Fibroblast of skin of left biceps (primary cell): ENCODE data around the gene RNF31.
A peak's percentile ranks its signal among the peaks of the same experiment; 100 is the strongest.

ENCODE experiments used
- DNase-seq, 2 experiments: peaks; one replicate each; pipeline ENCODE4 v3.0.0-alpha.2; 2013; ENCODE audit warnings: low read depth in 2 of 2

RNF31 gene

GRCh38 chr14:24137529-24138395, 9.5 kb upstream of the RNF31 start:
- DNase-seq: no peak

- DNase-seq: no peak
Measured at GRCh38 chr14:24138396-24139271, 8.7 kb upstream of the RNF31 start.

- DNase-seq: no peak
Measured at GRCh38 chr14:24139272-24139934, 7.9 kb upstream of the RNF31 start.

GRCh38 chr14:24141097-24141880, 6.0 kb upstream of the RNF31 start, which contains the start of gene EMC9:
EMC9 (minus strand) TSS chr14:24141591; CDS start chr14:24141304, 287 bp downstream.
- peak; percentile 98 for DNase-seq

GRCh38 chr14:24143511-24143910, 3.8 kb upstream of the RNF31 start:
- DNase-seq: no peak

- DNase-seq: no peak
Measured at GRCh38 chr14:24144451-24144850, 2.8 kb upstream of the RNF31 start.

GRCh38 chr14:24145219-24145618, 2.1 kb upstream of the RNF31 start:
- DNase-seq: no peak

- no peak for DNase-seq
Measured at GRCh38 chr14:24145690-24146452, 1.4 kb upstream of the RNF31 start.

GRCh38 chr14:24146453-24146977, 783 bp upstream of the RNF31 start, which contains the start of gene PSME2:
PSME2 (minus strand) TSS chr14:24146610; CDS start chr14:24146581, 29 bp downstream.
- peak; percentile 87 to 91 for DNase-seq

- no peak for DNase-seq
Measured at GRCh38 chr14:24147761-24148428, 597 bp downstream of the RNF31 start.

GRCh38 chr14:24149302-24149969, 2.1 kb downstream of the RNF31 start:
- no peak for DNase-seq

- no peak for DNase-seq
Measured at GRCh38 chr14:24150061-24150460, 2.8 kb downstream of the RNF31 start.

GRCh38 chr14:24150567-24150966, 3.3 kb downstream of the RNF31 start:
- no peak for DNase-seq

GRCh38 chr14:24150993-24151392, 3.7 kb downstream of the RNF31 start:
- no peak for DNase-seq

- DNase-seq: no peak
Measured at GRCh38 chr14:24151404-24152080, 4.2 kb downstream of the RNF31 start.

- no peak for DNase-seq
Measured at GRCh38 chr14:24155100-24155499, 7.8 kb downstream of the RNF31 start.

- DNase-seq: no peak
Measured at GRCh38 chr14:24156840-24157239, 9.5 kb downstream of the RNF31 start.

- no peak for DNase-seq
Measured at GRCh38 chr14:24157331-24157730, 10.0 kb downstream of the RNF31 start.
